Coronary artery (tissue), 2 donors: ENCODE results near the gene FAM20C.

ENCODE experiments used
- DNase-seq: peaks from one replicate; pipeline ENCODE4 v3.0.0-alpha.2; 2017; ENCODE audit warnings: low spot score
- H3K27ac ChIP-seq, 2 donors: fragments of 200-600 bp; sonication (generic); one replicate each; pipeline ENCODE4 v1.5.1; 2016 to 2019
- H3K4me3 ChIP-seq: fragments of 200-600 bp; sonication (generic); 2 replicates; pipeline ENCODE4 v1.5.1; 2016; ENCODE audit warnings: mild to moderate bottlenecking, moderate library complexity
- TF ChIP-seq, protein P1 (sequence below): fragments of 200-600 bp; sonication (generic); IDR thresholded peaks from one replicate; pipeline ENCODE4 v1.5.1; 2019; ENCODE audit warnings: antibody characterized with exemption

FAM20C gene

DNA sequence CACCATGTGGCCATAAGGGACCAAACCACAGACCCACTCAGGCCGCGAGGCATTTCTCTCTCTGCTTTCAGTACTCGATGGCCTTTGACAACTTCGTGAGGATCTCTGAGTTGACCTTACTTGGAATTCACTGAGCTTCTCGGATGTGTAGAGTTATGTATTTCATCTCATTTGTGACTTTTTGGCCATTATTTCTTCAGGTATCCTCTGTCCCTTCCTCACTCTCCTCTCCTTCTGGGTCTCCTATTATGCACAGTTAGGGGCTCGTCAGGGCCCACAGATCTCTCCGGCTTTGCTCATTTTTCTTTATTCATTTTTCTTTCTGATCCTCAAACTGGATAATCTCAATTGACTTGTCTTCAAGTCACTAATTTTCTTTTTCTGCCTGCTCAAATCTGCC is 81.0 kb downstream of the FAM20C start:
- Histone ChIP-seq H3K4me3 (no peak overlapping the region), H3K27ac (no peak overlapping the region)
- no peak for DNase-seq
- TF ChIP-seq, protein P1, sequence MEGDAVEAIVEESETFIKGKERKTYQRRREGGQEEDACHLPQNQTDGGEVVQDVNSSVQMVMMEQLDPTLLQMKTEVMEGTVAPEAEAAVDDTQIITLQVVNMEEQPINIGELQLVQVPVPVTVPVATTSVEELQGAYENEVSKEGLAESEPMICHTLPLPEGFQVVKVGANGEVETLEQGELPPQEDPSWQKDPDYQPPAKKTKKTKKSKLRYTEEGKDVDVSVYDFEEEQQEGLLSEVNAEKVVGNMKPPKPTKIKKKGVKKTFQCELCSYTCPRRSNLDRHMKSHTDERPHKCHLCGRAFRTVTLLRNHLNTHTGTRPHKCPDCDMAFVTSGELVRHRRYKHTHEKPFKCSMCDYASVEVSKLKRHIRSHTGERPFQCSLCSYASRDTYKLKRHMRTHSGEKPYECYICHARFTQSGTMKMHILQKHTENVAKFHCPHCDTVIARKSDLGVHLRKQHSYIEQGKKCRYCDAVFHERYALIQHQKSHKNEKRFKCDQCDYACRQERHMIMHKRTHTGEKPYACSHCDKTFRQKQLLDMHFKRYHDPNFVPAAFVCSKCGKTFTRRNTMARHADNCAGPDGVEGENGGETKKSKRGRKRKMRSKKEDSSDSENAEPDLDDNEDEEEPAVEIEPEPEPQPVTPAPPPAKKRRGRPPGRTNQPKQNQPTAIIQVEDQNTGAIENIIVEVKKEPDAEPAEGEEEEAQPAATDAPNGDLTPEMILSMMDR: no peak

DNA sequence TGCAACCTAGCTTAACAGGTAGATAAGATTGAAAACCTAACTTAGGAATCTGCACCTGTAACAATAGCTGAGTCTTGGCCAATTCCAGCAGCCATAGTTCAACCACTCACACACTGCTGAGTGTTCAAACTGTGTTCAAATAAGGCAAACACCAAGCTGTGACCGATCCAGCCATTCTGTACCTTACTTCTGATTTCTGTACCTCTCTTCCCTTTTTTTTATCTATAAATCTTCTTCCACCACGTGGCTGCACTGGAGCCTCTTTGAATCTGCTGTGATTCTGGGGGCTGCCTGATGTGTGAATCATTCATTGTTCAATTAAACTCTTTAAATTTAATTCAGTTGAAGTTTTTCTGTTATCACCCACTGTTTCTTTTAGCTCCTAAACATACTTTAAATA is 81.9 kb downstream of the FAM20C start:
- Histone ChIP-seq H3K27ac (no peak overlapping the region), H3K4me3 (no peak overlapping the region)
- TF ChIP-seq, protein P1: no peak
- DNase-seq: no peak

- TF ChIP-seq, protein P1: no peak
- H3K27ac ChIP-seq: no peak overlapping the region
- H3K4me3 ChIP-seq: no peak overlapping the region
- DNase-seq: no peak
Observed at GRCh38 chr7:276230-276835, 84.0 kb downstream of the FAM20C start.

DNA sequence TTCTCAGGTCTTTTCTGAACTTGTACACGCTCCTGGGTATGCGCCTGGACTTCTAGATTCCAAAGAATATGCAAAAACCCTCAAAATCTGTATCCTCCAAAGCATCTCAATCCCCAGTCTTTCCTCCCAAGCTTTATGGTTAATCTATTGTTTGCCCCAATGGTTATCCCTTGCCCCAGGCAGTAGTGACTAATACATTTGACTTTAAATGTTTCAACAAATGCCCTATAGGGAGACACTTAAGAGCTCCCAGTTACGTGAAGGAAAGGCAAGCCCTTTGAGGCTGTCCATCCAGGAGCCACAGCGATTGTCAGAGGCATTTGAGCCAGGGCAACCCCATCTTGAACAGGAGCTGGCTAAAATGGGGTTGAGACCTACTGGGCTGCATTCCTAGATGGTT is 84.9 kb downstream of the FAM20C start:
- DNase-seq: no peak
- no peak overlapping the region for H3K4me3 ChIP-seq
- TF ChIP-seq, protein P1: no peak
- H3K27ac ChIP-seq: no peak overlapping the region

DNA sequence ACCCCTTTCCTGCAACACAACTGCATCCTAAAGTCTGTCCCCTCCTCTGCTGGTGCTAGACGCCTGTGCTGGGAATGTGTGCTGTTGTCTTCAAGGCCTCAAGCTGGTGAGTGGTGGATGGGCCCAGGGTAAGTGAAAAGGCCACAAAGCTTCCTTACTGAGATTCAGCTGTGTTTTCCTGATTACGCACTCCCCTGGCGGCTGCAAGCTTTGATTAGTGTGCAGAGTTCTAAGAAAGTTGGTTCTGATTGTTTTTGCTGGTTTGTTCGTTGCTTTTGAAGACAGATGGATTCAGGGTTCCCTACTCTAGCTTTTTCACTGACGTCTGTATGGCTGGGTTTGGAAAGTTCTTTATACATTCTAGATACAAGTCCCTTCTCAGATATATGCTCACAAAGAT is 85.7 kb downstream of the FAM20C start:
- no peak for DNase-seq
- TF ChIP-seq, protein P1: no peak
- H3K27ac ChIP-seq: no peak overlapping the region
- no peak overlapping the region for H3K4me3 ChIP-seq

DNA sequence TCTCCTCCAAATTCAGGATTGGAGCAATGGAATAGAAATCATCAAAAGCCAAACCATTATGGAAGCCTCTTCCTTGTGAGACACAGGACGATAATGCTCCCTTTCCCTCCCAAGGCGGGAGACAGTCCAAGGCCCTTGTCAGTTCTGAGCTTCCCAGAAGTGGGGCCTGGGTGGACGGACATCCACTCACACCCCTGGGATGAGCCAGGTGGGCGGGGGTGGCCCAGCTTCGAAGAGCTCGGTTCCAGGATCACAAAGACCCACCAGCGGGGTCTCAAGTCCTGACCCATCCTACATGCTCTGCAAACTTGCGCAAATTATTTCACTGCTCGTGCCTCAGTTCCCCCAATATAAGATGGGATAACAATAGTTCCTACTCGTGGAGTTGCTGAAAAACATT is 87.5 kb downstream of the FAM20C start:
- no peak for DNase-seq
- Histone ChIP-seq H3K27ac (no peak overlapping the region), H3K4me3 (no peak overlapping the region)
- TF ChIP-seq, protein P1: no peak

DNA sequence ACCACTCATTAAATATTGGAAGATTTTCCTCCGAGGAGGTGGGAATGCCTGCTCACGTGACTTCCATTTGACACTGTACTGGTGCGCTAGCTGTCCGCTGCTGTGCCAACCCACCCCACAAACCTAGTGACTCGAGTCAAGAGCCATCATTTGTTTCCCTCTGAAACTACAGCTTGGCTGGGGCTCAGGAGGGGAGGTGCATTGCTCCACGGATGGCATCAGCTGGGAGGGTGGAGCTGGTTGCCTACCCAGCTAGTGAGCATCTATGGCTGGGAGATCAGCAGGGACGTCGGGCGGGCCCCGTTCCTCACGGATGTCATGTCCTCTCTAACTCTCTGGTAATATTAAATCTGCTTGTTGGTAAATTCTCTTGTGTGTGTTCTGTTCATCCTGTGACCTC is 88.1 kb downstream of the FAM20C start:
- H3K27ac ChIP-seq: no peak overlapping the region
- DNase-seq: no peak
- no peak overlapping the region for H3K4me3 ChIP-seq
- TF ChIP-seq, protein P1: no peak
